SKM-1 treated with dmso at 0.1 percent for 144 hours (cell line): ENCODE results near the gene NAGA.
A peak's percentile ranks its signal among the peaks of the same experiment; 100 is the strongest.
"Not testable (repeated sequence)": the region's sequence is repeated elsewhere in the genome, so short reads cannot be mapped to it uniquely, and the experiment has no call there.

ENCODE experiments used
- DNase-seq: peaks from one replicate; lab custom pipeline; 2025; ENCODE audit not compliant: unreplicated experiment; lab: John Stamatoyannopoulos, UW

NAGA gene

DNA sequence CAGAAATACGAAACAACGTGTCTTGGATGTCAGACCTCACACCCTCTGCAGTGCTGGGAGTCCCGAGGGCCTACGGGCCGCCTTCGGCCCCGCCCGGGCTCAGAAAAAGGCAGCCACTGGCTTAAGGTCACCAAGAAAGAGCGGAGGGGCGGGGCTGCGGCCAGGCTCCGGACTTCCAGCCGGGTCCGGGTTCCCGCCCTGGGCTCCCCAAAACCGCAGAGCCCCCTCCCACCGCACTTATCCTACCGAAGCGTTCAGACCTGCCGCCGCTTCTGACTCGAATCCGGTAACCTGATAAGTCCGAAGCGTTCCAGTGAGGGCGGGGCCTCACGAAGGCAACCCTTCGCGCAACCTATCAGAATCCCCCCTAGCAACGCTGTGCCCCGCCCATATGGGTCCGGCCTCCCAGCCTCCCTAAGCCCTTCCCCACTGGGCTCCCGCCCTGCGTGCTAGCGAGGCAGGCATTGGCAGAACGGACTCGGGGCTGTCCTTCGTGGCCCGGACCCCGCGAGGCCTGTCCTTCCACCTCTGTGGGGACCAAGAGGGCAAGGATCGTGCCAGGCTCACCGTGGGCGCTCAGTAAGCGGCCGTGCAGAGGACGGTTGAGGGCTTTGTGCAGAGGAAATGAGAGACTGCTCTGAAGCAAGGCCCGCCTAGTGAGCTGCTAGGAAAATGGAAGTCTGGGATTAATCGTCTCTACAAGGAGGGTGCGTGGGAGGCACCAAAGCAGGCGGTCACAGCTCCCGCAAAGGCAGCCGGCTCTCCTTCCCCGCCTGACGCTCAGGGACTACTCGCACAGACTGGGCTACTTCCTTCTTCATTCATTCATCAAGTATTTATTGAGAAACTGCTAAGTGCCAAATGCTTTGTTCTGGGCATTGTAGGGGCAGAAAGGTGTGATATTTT, at the start of gene NAGA:
TSS of gene NAGA (minus strand) at position 296 of the 906 bp plus-strand sequence. CDS start 515 bp downstream, outside the sequence.
- peak; percentile 97 for DNase-seq

- peak; percentile 68 for DNase-seq
Measured at GRCh38 chr22:42116848-42117424, 46.3 kb upstream of the NAGA start.

DNA sequence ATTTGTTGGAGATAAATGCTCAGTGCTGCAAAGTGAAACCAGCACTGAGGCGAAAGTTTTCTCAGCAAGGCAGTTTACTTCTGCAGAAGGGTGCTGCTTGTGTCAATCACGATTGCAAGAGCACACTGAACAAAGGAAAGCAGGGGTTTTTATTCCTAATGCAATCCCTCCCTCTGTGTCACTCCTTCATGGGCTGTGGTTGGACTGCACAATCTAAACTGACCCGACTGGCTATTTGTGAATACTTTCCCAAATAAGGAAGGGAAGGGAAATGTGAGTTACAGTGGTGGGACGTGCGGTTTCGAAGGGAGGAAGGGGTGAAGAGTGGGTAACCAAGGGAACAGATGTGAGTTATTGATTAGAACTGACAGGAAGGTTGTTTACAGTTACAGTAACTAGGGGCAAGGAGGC, 44.8 kb upstream of the NAGA start:
- peak; percentile 98 for DNase-seq

- DNase-seq: peak; percentile 64
Measured at GRCh38 chr22:42114721-42115120, 44.1 kb upstream of the NAGA start.

GRCh38 chr22:42112793-42113192, 42.2 kb upstream of the NAGA start:
- DNase-seq: not testable (repeated sequence)

DNA sequence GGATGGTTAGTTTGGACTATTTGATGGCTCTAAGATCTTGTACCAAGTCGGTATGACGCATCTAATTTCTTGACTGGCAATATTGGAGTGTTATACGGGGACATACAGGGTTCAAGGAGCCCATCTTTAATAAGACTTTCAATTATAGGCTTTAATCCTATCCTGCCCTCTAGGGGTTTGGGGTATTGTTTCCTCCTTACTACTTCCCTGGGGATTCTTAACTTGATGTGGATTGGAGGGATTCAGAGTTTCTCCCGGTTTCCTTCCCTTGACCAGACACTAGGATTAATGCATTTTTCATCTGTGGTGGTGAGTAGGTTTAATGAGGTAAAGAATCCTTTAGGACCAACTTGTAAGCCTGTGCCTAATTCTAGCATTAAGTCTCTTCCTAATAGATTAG, 41.2 kb upstream of the NAGA start:
- DNase-seq: no peak

GRCh38 chr22:42108848-42109247, 38.2 kb upstream of the NAGA start:
- DNase-seq: no peak

DNA sequence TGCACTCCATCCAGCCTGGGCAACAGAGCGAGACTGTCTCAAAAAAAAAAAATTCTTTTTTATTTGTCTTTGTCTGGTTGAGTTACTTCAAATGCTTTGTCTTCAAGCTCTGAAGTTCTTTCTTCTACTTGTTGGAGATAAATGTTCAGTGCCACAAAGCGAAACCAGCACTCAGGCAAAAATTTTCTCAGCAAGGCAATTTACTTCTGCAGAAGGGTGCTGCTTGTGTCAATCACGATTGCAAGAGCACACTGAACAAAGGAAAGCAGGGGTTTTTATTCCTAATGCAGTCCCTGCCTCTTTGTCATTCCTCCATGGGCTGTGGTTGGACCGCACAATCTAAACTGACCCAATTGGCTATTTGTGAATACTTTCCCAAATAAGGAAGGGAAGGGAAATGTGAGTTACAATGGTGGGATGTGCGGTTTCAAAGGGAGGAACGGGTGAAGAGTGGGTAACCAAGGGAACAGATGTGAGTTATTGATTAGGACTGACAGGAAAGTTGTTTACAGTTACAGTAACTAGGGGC, 33.8 kb upstream of the NAGA start:
- DNase-seq: not testable (repeated sequence)

DNA sequence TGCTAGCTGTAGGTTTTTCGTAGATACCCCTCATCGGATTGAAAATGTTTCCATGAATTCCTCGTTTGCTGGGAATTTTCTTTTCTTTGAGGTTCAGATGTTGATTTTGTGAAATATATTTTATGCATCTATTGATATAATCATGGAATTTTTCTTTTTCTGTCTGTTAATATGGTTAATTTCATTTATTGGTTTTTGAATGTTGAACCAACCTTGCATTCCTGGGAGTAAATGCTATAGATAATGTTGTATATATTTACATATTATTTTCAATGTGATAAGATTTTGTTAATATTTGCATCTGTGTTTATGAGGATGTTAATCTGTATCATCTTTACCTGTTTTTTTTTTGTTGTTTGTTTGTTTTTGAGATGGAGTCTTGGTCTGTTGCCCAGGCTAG, 30.6 kb upstream of the NAGA start:
- no peak for DNase-seq

GRCh38 chr22:42091455-42091782, 20.8 kb upstream of the NAGA start:
- DNase-seq: no peak

DNA sequence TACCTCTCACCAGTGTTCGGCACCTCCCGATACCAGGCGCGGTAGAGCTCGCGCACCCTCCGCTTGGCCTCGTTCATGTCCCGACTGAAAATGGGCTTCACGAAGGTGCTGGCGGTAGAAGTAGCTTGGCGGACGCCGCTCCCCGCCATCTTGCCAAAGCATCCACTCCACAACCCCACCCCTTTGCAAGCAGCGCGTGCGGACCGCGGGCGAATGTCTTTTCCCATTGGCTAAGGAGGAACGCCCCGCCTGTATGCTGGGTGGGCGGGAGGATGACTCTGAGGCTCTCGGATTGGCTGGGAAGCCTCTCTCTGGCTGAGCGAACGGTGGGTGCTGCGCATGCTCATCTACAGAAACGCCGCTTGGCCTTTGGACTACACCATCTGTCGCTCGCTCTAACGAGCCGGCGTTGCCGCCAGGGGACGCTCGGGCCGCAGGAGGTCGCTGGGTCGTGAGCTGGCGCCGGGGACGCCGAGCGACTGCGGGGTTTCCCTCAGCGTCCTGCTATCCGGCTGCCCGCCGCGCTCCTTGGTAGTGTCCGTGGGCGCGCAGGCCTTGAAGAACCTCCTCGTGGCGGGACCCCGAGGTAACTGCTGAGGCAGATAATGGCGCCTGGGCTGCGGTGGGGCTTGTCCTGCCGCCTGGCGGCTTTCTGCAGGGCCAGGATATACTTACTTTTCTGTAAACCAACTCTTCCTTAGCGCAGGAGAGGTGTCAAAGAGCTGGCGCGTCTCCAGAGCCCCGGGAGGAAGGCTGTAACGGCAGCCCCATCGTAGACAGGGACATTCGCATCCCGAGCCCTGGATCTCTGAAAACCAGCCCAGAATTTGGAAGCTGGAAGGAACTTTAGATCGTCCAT, 20.2 kb upstream of the NAGA start, which contains the start of gene NDUFA6:
TSS of gene NDUFA6 (minus strand) at position 177 of the 859 bp plus-strand sequence. CDS start at position 149, 28 bp downstream.
- peak; percentile 98 for DNase-seq

- DNase-seq: no peak
Measured at GRCh38 chr22:42086051-42086450, 15.4 kb upstream of the NAGA start.

DNA sequence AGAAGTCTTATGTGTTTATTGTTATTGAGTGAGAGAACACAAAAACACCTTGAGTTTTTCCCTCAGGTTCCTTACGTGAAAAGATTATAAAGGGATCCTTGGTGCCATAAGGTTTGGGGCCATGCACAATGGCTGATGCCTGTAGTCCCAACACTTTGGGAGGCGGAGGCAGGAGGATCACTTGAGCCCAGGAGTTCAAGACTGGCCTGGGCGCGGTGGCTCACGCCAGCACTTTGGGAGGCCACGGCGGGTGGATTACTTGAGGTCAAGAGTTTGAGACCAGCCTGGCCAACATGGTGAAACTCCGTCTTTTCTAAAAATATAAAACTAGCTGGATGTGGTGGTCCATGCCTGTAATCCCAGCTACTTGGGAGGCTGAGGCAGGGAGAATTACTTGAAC, 14.3 kb upstream of the NAGA start:
- DNase-seq: no peak

GRCh38 chr22:42083119-42083518, 12.5 kb upstream of the NAGA start:
- DNase-seq: no peak

- DNase-seq: no peak
Measured at GRCh38 chr22:42080287-42080686, 9.7 kb upstream of the NAGA start.

- DNase-seq: peak; percentile 95
Measured at GRCh38 chr22:42079319-42080251, 9.0 kb upstream of the NAGA start, which contains the start of gene SMDT1. TSS of gene SMDT1 (plus strand) at chr22:42079700. CDS start at chr22:42079769, 69 bp downstream.

GRCh38 chr22:42078469-42079318, 8.1 kb upstream of the NAGA start:
- no peak for DNase-seq

- no peak for DNase-seq
Measured at GRCh38 chr22:42077486-42078125, 7.0 kb upstream of the NAGA start.
